ENCODE measurements around the gene ZBED2. TPM values are rescaled to one million over a fixed set of nuclear protein-coding genes. Genes with fewer than 3 reads are reported as not detected.

Gene ZBED2
- total RNA-seq, 1 experiment from 2014 or later = 0.10 TPM

DNA sequence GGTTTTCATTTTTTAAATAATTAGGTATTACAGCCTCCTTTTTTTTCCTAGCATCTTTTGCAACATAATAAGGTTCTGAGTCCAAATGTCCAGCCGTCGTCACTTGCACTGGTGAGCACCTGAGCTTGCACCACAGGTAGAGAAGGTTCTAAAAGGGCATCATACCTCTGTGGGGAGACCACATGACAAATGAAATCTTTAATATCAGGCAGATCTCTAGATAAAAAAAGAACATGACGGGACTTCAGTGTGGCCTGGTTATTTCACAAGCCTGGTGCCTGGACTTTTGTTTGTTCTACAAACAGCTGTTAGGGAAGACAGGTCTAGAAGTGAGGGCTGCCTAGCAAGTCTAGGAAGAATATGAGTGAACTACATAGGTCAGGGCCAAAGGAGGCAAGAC lies 3.6 kb downstream of the ZBED2 start:
- Histone ChIP-seq H3K9me3 (ENCODE audit: control insufficient read depth, insufficient read depth, low read depth, low read length) (no peaks in the 10 kb centered on the region), H3K4me3 (ENCODE audit: low read depth in 2 of 2, low read length in 2 of 2) (no peak overlapping the region), H3K36me3 (ENCODE audit: control insufficient read depth, insufficient read depth, low read length) (no peaks in the 10 kb centered on the region), H3K4me1 (ENCODE audit: control insufficient read depth, insufficient read depth, low read length) (no peaks in the 10 kb centered on the region), H3K27me3 (ENCODE audit: control insufficient read depth, insufficient read depth, low read length) (no peaks in the 10 kb centered on the region), H3K27ac (ENCODE audit: low read length) (no peak overlapping the region)
- POLR2A ChIA-PET = no interaction called here
- ATAC-seq = no peak
- intact Hi-C loops (cut with micrococcal nuclease; ENCODE audit: unreplicated experiment) = no loop called here
- in situ Hi-C loops (cut with HindIII; ENCODE audit: low pct_unique_long_range_greater_than_20kb, low sequenced_read_pairs) = no loop called here
- TF ChIP-seq, protein P1, sequence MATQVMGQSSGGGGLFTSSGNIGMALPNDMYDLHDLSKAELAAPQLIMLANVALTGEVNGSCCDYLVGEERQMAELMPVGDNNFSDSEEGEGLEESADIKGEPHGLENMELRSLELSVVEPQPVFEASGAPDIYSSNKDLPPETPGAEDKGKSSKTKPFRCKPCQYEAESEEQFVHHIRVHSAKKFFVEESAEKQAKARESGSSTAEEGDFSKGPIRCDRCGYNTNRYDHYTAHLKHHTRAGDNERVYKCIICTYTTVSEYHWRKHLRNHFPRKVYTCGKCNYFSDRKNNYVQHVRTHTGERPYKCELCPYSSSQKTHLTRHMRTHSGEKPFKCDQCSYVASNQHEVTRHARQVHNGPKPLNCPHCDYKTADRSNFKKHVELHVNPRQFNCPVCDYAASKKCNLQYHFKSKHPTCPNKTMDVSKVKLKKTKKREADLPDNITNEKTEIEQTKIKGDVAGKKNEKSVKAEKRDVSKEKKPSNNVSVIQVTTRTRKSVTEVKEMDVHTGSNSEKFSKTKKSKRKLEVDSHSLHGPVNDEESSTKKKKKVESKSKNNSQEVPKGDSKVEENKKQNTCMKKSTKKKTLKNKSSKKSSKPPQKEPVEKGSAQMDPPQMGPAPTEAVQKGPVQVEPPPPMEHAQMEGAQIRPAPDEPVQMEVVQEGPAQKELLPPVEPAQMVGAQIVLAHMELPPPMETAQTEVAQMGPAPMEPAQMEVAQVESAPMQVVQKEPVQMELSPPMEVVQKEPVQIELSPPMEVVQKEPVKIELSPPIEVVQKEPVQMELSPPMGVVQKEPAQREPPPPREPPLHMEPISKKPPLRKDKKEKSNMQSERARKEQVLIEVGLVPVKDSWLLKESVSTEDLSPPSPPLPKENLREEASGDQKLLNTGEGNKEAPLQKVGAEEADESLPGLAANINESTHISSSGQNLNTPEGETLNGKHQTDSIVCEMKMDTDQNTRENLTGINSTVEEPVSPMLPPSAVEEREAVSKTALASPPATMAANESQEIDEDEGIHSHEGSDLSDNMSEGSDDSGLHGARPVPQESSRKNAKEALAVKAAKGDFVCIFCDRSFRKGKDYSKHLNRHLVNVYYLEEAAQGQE (IDR thresholded peaks at IDR 0.05; ENCODE audit: insufficient read depth in 1 of 2, low read depth in 2 of 2, low read length in 1 of 2) = no peak
- TF ChIP-seq TCF7L2 (IDR thresholded peaks at IDR 0.05; ENCODE audit: low read depth, low read length) = no peak
- TF ChIP-seq SIN3A (IDR thresholded peaks at IDR 0.05; ENCODE audit: borderline replicate concordance, insufficient read depth, low read depth, low read length) = no peak
- TF ChIP-seq, protein P2, sequence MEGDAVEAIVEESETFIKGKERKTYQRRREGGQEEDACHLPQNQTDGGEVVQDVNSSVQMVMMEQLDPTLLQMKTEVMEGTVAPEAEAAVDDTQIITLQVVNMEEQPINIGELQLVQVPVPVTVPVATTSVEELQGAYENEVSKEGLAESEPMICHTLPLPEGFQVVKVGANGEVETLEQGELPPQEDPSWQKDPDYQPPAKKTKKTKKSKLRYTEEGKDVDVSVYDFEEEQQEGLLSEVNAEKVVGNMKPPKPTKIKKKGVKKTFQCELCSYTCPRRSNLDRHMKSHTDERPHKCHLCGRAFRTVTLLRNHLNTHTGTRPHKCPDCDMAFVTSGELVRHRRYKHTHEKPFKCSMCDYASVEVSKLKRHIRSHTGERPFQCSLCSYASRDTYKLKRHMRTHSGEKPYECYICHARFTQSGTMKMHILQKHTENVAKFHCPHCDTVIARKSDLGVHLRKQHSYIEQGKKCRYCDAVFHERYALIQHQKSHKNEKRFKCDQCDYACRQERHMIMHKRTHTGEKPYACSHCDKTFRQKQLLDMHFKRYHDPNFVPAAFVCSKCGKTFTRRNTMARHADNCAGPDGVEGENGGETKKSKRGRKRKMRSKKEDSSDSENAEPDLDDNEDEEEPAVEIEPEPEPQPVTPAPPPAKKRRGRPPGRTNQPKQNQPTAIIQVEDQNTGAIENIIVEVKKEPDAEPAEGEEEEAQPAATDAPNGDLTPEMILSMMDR (IDR thresholded peaks at IDR 0.05) = no peak
- TF ChIP-seq POLR2AphosphoS5 (IDR thresholded peaks at IDR 0.05; ENCODE audit: low read depth, low read length) = no peak
- no peak for DNase-seq (ENCODE audit: low read depth, low spot score)
- BruUV-seq (replicated peaks) = no TSS peak
- CTCF ChIA-PET = no interaction called here

DNA sequence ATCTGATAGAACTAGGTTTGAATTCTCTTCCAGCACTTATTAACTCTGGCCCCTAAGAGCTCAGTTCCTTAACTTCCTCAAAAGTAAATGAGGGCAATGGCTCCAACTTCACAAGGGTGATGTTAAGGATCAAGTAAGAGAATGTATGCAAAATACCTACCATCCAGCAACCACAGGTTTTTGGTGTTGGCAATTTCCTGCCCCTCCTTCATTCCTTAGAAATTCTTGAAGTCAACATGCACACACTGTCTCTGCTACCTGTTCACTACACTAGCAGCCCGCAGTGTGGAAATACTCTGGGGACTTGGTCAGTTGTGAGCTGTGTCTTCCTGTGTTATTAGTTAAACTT lies 5.0 kb downstream of the ZBED2 start:
- in situ Hi-C loops (cut with HindIII; ENCODE audit: low pct_unique_long_range_greater_than_20kb, low sequenced_read_pairs) = no loop called here
- H3K4me1 ChIP-seq (ENCODE audit: control insufficient read depth, insufficient read depth, low read length) = no peaks in the 10 kb centered on the region
- ATAC-seq (no peak), DNase-seq (ENCODE audit: low read depth, low spot score) (no peak)
- BruUV-seq (replicated peaks) = no TSS peak
- H3K9me3 ChIP-seq (ENCODE audit: control insufficient read depth, insufficient read depth, low read depth, low read length) = no peaks in the 10 kb centered on the region
- H3K27me3 ChIP-seq (ENCODE audit: control insufficient read depth, insufficient read depth, low read length) = no peaks in the 10 kb centered on the region
- CTCF ChIA-PET = no interaction called here
- intact Hi-C loops (cut with micrococcal nuclease; ENCODE audit: unreplicated experiment) = no loop called here
- TF ChIP-seq, protein P2 (IDR thresholded peaks at IDR 0.05) = no peak
- TF ChIP-seq POLR2AphosphoS5 (IDR thresholded peaks at IDR 0.05; ENCODE audit: low read depth, low read length) = no peak
- TF ChIP-seq, protein P1 (IDR thresholded peaks at IDR 0.05; ENCODE audit: insufficient read depth in 1 of 2, low read depth in 2 of 2, low read length in 1 of 2) = no peak
- no peak for TF ChIP-seq SIN3A (IDR thresholded peaks at IDR 0.05; ENCODE audit: borderline replicate concordance, insufficient read depth, low read depth, low read length)
- TF ChIP-seq TCF7L2 (IDR thresholded peaks at IDR 0.05; ENCODE audit: low read depth, low read length) = no peak
- H3K27ac ChIP-seq (ENCODE audit: low read length) = no peak overlapping the region
- POLR2A ChIA-PET = no interaction called here
- H3K4me3 ChIP-seq (ENCODE audit: low read depth in 2 of 2, low read length in 2 of 2) = no peak overlapping the region
- H3K36me3 ChIP-seq (ENCODE audit: control insufficient read depth, insufficient read depth, low read length) = no peaks in the 10 kb centered on the region

Data from Panc1 (cell line).